ENCODE data around the gene MTRF1.
A peak's percentile ranks its signal among the peaks of the same experiment; 100 is the strongest.

Gene MTRF1

GRCh38 chr13:41257535-41257934, 5.8 kb downstream of the MTRF1 start:
- Mint-ChIP-seq H3K36me3 (ENCODE audit: low read depth) (peaks cover 91% of the 10 kb centered on the region), H3K27me3 (no peaks in the 10 kb centered on the region), H3K9me3 (no peaks in the 10 kb centered on the region), H3K27ac (no peak overlapping the region), H3K4me3 (no peak overlapping the region), H3K4me1 (ENCODE audit: low read depth) (peaks cover 26% of the 10 kb centered on the region)
- DNase-seq: no peak

- Mint-ChIP-seq H3K27me3 (no peaks in the 10 kb centered on the region), H3K4me3 (no peak overlapping the region), H3K36me3 (ENCODE audit: low read depth) (peaks cover 93% of the 10 kb centered on the region), H3K27ac (no peak overlapping the region), H3K4me1 (ENCODE audit: low read depth) (peaks cover 22% of the 10 kb centered on the region), H3K9me3 (no peaks in the 10 kb centered on the region)
- DNase-seq: no peak
Measured at GRCh38 chr13:41254902-41255301, 8.5 kb downstream of the MTRF1 start.

GRCh38 chr13:41250993-41251392, 12.4 kb downstream of the MTRF1 start:
- H3K9me3 Mint-ChIP-seq: no peaks in the 10 kb centered on the region
- DNase-seq: no peak
- no peaks in the 10 kb centered on the region for H3K27me3 Mint-ChIP-seq
- H3K4me1 Mint-ChIP-seq (ENCODE audit: low read depth): peaks cover 5% of the 10 kb centered on the region
- H3K36me3 Mint-ChIP-seq (ENCODE audit: low read depth): peaks cover 87% of the 10 kb centered on the region
- H3K4me3 Mint-ChIP-seq: no peak overlapping the region
- no peak overlapping the region for H3K27ac Mint-ChIP-seq

GRCh38 chr13:41246969-41247680, 16.3 kb downstream of the MTRF1 start:
- Mint-ChIP-seq H3K36me3 (ENCODE audit: low read depth) (peaks cover 65% of the 10 kb centered on the region), H3K4me3 (no peak overlapping the region), H3K27ac (no peak overlapping the region), H3K9me3 (no peaks in the 10 kb centered on the region), H3K27me3 (no peaks in the 10 kb centered on the region), H3K4me1 (ENCODE audit: low read depth) (peaks cover 4% of the 10 kb centered on the region)
- no peak for DNase-seq

- Mint-ChIP-seq H3K27ac (no peak overlapping the region), H3K9me3 (no peaks in the 10 kb centered on the region), H3K27me3 (no peaks in the 10 kb centered on the region), H3K36me3 (ENCODE audit: low read depth) (peaks cover 56% of the 10 kb centered on the region), H3K4me1 (ENCODE audit: low read depth) (no peaks in the 10 kb centered on the region), H3K4me3 (no peak overlapping the region)
- DNase-seq: no peak
Measured at GRCh38 chr13:41244556-41244955, 18.8 kb downstream of the MTRF1 start.

GRCh38 chr13:41241626-41242025, 21.8 kb downstream of the MTRF1 start:
- H3K9me3 Mint-ChIP-seq: no peaks in the 10 kb centered on the region
- H3K36me3 Mint-ChIP-seq (ENCODE audit: low read depth): peaks cover 52% of the 10 kb centered on the region
- DNase-seq: no peak
- H3K27ac Mint-ChIP-seq: no peak overlapping the region
- no peaks in the 10 kb centered on the region for H3K4me1 Mint-ChIP-seq (ENCODE audit: low read depth)
- no peaks in the 10 kb centered on the region for H3K27me3 Mint-ChIP-seq
- no peak overlapping the region for H3K4me3 Mint-ChIP-seq

- DNase-seq: no peak
Measured at GRCh38 chr13:41236369-41236768, 27.0 kb downstream of the MTRF1 start.

GRCh38 chr13:41232578-41233480, 30.5 kb downstream of the MTRF1 start:
- Mint-ChIP-seq H3K4me3 (no peak overlapping the region), H3K27me3 (no peaks in the 10 kb centered on the region), H3K4me1 (ENCODE audit: low read depth) (no peaks in the 10 kb centered on the region), H3K36me3 (ENCODE audit: low read depth) (peaks cover 72% of the 10 kb centered on the region), H3K27ac (no peak overlapping the region), H3K9me3 (no peaks in the 10 kb centered on the region)
- no peak for DNase-seq

More at GRCh38 chr13:41236369-41236768, 27.0 kb downstream of the MTRF1 start:
- no peak overlapping the region for H3K27ac Mint-ChIP-seq
- H3K4me1 Mint-ChIP-seq (ENCODE audit: low read depth): no peaks in the 10 kb centered on the region
- H3K27me3 Mint-ChIP-seq: no peaks in the 10 kb centered on the region
- no peak overlapping the region for H3K4me3 Mint-ChIP-seq
- H3K9me3 Mint-ChIP-seq: no peaks in the 10 kb centered on the region
- peaks cover 72% of the 10 kb centered on the region for H3K36me3 Mint-ChIP-seq (ENCODE audit: low read depth)

GRCh38 chr13:41231786-41232185, 31.6 kb downstream of the MTRF1 start:
- no peak overlapping the region for H3K27ac Mint-ChIP-seq
- H3K36me3 Mint-ChIP-seq (ENCODE audit: low read depth): peaks cover 78% of the 10 kb centered on the region
- H3K27me3 Mint-ChIP-seq: no peaks in the 10 kb centered on the region
- no peak for DNase-seq
- H3K9me3 Mint-ChIP-seq: no peaks in the 10 kb centered on the region
- H3K4me1 Mint-ChIP-seq (ENCODE audit: low read depth): no peaks in the 10 kb centered on the region
- H3K4me3 Mint-ChIP-seq: no peak overlapping the region

GRCh38 chr13:41231025-41231677, 32.2 kb downstream of the MTRF1 start:
- Mint-ChIP-seq H3K4me3 (no peak overlapping the region), H3K27ac (no peak overlapping the region), H3K36me3 (ENCODE audit: low read depth) (peaks cover 78% of the 10 kb centered on the region), H3K27me3 (no peaks in the 10 kb centered on the region), H3K9me3 (no peaks in the 10 kb centered on the region), H3K4me1 (ENCODE audit: low read depth) (no peaks in the 10 kb centered on the region)
- DNase-seq: no peak

- Mint-ChIP-seq H3K9me3 (no peaks in the 10 kb centered on the region), H3K27ac (no peak overlapping the region), H3K4me1 (ENCODE audit: low read depth) (no peaks in the 10 kb centered on the region), H3K36me3 (ENCODE audit: low read depth) (peaks cover 77% of the 10 kb centered on the region), H3K4me3 (no peak overlapping the region), H3K27me3 (no peaks in the 10 kb centered on the region)
- DNase-seq: no peak
Measured at GRCh38 chr13:41229356-41229755, 34.0 kb downstream of the MTRF1 start.

GRCh38 chr13:41224113-41225110, 39.0 kb downstream of the MTRF1 start:
- H3K4me3 Mint-ChIP-seq: no peak overlapping the region
- no peak for DNase-seq
- H3K27me3 Mint-ChIP-seq: no peaks in the 10 kb centered on the region
- H3K27ac Mint-ChIP-seq: no peak overlapping the region
- H3K4me1 Mint-ChIP-seq (ENCODE audit: low read depth): no peaks in the 10 kb centered on the region
- no peaks in the 10 kb centered on the region for H3K9me3 Mint-ChIP-seq
- H3K36me3 Mint-ChIP-seq (ENCODE audit: low read depth): peaks cover 69% of the 10 kb centered on the region

GRCh38 chr13:41222259-41222852, 41.0 kb downstream of the MTRF1 start:
- no peak overlapping the region for H3K4me3 Mint-ChIP-seq
- H3K27me3 Mint-ChIP-seq: no peaks in the 10 kb centered on the region
- peaks cover 66% of the 10 kb centered on the region for H3K36me3 Mint-ChIP-seq (ENCODE audit: low read depth)
- H3K4me1 Mint-ChIP-seq (ENCODE audit: low read depth): no peaks in the 10 kb centered on the region
- peak; percentile 50 for DNase-seq
- H3K27ac Mint-ChIP-seq: no peak overlapping the region
- H3K9me3 Mint-ChIP-seq: no peaks in the 10 kb centered on the region
